GM19043 (cell line): ENCODE data around the gene ANKRD10.
"Not testable (repeated sequence)": the region's sequence is repeated elsewhere in the genome, so short reads cannot be mapped to it uniquely, and the experiment has no call there.

Experiments used
- ATAC-seq: cut with Tn5 transposase; IDR thresholded peaks from one replicate; pipeline ENCODE4 v1.9.1; 2021; ENCODE audit warnings: low read depth; ENCODE audit not compliant: unreplicated experiment

ANKRD10 gene

DNA sequence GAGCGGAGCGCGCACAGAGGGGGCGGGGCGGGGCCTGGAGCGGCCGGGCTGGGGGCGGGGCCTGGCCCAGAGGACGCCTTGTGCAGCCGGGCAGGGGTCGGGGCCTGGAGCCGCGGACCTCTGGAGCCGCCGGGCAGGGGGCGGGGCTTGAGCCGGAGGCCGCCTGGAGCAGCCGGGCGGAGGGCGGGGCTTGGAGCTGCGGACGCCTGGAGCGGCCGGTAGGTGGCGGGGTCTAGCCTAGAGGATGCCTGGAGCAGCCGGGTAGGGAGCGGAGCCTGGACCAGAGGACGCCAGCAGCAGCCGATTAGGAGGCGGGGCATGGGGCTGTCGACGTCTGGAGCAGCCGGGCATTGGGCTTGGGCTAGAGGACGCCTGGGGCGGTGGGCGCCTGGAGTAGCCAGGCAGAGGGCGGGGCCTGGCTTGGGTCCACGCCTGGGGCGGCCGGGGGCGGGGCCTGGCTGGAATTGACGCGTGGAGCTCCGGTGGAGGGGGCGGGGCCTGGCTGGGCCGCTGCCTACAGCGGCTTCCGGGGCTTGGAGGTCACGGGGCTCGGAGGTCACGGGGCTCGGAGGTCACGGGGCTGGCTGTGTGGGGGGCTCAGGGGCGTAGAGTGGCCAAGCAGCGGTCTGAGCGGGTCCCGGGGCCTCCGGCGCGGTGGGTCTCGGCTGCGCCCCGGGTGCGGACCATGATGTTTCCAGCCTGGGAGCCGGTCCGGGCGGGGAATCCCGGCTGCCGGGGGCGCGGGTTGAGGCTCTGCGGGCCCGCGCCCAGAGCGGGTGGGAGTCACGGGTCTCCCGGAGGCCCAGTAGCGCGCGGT is at the start of gene ANKRD10:
Gene ANKRD10, minus strand, starts transcription at position 13 of the 817 bp plus-strand sequence. CDS start 135 bp downstream, outside the sequence.
- peak; percentile 70 for ATAC-seq

DNA sequence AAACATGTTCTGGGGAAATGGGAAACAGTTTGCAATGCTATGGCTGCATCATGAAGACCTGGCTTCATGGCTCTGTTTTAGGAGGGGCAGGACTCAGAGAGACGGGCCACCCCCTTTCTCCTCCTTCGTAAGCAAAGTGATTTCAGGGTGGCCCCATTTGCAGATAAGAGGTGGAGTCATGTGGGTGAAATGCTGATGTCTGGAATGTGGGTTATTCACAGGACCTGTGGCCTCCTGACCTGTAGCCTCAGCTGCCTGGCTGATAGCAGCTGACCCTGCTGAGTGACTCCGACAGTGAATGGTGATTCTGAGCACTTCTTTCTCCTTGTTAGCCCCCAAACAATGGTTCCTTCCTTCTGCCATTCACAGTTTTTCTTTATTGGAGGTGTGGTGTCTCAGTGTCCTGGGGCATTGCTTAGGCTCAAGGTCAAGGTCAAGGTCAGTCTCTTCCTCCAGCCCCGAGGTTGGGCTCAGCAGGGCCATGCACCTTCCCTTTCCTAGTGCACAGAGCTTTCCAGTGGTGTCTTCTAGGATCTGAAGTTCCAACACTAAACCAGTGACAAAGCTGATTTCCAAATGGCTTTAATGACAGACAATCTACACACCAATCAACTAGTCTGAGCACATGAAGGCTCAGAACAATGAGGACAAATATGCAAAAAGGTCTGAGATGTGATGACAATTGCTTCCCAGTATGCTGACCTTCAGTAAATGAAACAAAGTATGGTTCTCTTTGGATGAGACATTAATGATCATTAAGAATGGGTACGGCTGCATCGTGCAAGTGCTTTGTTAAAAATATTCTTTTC is 49.6 kb upstream of the ANKRD10 start:
- no peak for ATAC-seq

DNA sequence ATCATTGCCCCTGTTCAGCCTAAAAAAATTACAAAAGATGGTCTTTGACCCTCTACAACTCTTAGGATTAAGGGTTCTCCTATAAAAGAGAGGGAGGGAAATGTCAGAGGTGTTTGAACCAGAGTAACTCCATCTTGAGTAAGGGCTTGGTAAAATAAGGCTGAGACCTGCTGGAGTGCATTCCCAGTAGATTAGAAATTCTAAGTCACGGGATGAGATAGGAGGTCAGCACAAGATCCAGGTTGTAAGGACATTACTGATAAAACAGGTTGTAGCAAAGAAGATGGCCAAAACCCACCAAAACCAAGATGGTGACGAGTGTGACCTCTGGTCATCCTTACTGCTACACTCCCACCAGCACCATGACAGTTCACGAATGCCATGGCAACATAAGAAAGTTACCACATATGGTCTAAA is 48.7 kb upstream of the ANKRD10 start:
- no peak for ATAC-seq

DNA sequence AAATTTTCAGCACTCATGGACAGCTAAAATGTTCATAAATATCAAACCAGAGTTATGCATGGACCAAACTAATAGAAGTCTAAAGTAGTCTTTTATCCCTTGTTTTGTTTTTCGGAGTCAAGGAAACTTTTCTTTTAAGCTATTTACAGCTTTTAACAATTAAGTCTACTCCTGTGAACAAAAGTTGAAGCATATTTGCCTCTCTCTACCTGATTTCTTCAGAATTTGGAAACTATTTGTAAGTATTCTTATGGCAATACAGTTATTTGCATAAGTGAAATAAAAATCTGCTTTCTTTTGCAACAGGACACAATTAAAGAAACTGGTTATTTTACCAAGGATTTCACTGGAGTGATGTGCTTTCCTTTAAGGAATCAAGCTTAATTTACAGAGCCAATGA is 47.1 kb upstream of the ANKRD10 start:
- ATAC-seq = no peak

DNA sequence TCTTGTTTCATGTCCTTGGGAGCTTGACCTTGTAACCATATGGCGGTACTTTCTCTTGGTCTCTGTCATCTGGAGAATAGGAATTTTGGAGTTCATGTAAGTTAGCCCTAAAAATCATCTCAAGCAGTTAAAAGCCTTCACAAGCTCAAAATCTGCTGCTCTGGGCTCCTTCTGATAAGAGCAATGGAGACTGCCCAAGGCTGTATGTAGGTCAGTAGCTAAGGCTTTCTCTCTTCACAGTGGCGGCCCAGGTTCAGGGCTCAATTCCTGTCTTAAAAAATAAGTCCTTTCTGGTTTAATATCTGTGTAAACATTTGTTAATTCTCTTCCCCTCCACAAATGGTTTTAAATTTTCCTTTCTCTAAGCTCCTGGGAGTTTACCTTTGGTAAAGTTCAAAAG is 45.3 kb upstream of the ANKRD10 start:
- ATAC-seq = no peak

DNA sequence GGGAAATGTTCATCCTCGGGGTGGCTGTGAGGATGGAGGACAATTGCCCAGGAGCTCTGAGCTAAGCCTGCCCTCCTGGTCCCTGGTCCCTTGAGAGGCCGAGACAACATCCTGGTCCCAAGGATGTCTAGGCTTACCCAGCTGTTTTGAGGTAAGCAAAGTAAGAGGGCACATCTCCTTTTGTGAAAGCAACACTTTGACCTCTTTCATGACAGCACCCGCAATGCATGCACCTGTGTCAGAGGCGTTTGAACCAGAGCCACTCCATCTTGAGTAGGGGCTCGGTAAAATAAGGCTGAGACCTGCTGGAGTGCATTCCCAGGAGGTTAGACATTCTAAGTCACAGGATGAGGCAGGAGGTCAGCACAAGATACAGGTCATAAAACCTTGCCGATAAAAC is 43.1 kb upstream of the ANKRD10 start:
- no peak for ATAC-seq

DNA sequence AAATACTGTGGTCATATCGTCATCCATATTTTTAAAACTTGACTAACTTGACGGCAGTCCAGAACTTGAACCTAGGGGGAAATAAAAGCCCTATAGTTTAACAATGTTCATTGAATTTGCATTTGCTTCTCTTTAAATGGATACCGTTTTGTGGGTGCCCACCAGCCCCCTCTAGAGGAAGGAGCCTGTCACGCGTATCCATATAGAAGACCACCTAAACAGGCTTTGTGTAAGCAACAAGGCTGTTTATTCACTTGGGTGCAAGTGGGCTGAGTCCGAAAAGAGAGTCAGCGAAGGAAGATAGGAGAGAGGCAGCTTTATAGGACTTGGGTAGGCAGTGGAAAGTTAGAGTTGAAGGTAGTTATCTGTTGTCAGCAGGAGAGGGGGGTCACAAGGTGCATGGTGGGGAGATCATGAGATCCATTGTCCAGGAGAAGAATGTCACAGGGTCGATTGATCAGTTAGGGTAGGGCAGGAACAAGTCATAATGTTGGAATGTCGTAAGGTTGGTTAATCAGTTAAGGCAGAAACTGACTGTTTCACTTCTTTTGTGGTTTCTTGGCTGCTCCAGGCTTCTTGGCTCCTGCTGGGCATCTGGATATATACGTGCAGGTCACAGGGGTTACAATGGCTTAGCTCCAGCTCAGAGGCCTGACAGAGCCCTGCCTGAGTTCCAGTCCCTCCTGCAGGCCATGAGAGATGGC is 42.5 kb upstream of the ANKRD10 start:
- no peak for ATAC-seq

DNA sequence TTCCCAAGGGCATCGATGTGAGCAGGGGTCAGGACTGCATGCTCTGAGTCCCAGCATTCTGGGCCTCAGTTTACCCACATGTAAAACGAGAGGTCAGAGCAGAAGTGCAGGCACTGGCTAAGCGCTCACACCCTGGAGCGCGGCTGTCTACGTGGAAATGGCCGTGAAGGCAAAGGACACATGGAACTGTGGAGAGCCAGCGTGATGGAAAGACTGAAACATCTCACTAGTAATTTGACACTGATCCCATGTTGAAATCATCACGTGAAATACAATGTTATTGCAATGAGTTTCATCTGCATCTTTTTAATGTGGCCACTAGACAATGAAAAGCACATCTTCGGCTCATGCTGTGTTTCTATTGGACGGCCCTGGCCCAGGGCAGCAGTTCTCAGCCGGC is 41.3 kb upstream of the ANKRD10 start:
- not testable (repeated sequence) for ATAC-seq

DNA sequence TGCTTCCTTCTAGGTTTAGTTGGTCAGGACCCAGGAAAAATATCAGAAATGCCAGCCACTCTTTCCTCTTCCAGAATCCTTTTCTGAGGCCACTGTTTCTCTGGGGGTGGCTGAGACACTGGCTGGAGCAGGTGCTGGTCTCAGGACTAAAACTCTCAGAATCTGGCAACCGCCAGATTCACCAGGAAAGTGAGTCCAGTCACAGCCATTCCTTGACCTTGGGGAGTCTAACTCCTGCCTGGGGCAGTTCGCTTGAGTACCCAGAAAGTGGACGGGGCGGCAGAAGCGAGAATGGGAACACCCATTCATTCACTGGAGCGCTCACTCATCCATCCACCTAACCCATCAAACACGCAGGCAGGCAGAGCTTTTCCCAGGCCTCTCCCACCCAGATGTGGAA is 40.7 kb upstream of the ANKRD10 start:
- ATAC-seq = not testable (repeated sequence)

DNA sequence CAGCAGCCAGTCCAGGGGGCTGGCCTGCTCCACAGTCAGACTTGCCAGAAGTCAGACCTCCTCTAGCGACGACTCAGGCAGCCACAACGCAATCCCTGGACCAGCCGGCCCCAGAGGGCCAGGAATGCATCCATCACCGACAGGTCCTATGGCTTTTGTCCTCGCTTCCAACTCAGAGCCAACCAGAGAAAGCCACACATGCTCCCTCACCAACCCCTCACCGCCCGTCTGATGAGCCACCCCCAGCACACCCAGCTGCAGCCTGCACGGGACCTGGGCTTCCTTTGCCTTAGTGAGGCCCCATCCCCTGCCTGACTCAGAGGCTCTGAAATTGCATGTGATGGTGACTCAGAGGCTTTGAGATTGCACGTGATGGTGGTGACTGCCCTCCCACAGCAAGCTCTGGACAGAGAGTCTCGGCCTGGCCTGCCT is 40.2 kb upstream of the ANKRD10 start:
- ATAC-seq = peak; percentile 50

DNA sequence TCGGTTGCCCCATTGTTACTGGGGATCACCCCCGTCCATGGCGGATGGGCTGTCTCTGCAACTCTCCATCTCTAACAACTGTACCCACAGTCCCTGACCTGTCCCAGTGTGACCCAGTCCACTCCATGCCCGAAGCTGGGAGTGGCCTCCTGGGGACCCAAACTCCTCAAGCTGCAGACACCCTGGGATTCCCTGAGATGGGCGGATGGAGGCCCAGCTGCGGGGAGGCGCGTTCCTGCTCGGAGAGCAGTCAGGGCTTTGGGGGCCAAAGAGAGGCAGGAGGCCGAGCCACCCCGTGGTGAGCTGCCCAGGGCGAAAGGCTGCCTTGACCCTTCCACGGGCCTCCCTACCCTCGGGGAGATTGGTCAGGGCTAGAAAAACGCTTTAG is 39.7 kb upstream of the ANKRD10 start:
- not testable (repeated sequence) for ATAC-seq

DNA sequence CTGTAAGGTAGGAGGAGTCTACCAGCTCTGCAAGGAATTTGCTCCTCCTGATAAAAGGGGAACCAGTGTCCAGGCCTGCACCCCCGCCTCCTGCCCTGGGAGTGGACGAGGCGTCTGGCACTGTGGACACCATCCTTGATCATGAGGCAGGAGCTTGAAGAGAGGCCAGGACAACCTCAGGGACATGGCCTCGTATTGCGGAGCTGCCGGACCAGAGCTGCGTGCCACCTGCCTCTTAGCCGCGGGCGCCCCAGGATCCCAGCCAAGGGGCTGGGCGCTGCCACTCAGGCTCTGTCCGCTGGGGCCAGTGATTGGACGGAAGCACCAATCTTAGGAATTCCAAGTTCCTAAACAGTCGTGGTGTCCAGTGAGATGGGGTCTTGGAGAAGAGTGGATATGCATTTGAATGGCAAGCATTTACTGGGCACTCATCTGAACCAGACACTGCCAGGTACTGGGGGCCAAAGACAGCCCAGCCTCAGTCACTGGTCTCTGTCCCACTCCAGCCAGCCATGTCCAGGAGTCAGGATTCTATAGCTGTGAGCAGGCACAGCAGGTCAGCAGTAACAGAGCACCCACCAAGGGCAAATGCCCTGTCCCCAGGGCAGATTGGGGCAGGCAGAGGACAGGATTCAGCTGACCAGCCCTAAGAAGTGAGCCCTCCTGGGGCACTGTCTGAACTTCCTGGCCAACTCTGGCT is 39.1 kb upstream of the ANKRD10 start:
- ATAC-seq = no peak

DNA sequence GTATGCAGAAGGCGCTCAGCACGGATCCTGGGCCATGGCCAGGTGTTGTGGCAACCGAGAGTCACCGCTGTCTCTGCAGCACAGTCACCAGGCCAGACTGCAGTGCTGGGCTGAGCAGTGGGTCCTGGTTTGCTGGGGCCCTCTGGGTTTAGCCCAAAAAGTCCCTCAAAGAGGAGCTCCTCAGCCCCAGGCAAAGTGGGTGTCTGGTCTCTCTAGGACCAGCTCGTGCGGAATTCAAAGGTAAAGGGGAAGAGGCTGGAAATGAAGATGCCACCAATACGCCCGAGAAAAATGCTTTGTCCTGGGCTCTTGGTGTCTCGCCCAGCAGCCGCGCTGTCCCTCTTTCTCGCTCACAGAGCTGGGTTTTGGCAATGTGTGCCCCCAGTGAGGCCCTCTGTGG is 38.5 kb upstream of the ANKRD10 start:
- ATAC-seq = no peak

DNA sequence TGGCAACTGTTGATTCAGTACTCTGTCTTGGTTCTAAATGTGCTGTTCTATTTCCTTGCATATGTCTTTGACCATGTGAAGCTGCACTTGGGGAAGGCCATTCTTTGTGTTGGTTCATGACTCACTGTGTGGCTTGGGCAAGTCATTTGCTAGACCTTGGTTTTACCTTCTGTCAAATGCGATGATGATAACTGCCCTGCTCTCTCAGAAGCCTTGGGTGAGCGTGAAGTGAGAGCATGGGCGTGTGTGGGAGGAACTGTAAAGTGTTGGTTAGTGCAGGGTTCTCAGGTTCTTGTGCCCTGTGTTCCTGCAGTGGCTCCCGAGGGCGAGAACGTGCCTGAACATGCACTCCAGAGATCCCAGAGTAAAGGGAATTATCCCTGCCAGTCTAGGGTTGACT is 37.3 kb upstream of the ANKRD10 start:
- not testable (repeated sequence) for ATAC-seq

DNA sequence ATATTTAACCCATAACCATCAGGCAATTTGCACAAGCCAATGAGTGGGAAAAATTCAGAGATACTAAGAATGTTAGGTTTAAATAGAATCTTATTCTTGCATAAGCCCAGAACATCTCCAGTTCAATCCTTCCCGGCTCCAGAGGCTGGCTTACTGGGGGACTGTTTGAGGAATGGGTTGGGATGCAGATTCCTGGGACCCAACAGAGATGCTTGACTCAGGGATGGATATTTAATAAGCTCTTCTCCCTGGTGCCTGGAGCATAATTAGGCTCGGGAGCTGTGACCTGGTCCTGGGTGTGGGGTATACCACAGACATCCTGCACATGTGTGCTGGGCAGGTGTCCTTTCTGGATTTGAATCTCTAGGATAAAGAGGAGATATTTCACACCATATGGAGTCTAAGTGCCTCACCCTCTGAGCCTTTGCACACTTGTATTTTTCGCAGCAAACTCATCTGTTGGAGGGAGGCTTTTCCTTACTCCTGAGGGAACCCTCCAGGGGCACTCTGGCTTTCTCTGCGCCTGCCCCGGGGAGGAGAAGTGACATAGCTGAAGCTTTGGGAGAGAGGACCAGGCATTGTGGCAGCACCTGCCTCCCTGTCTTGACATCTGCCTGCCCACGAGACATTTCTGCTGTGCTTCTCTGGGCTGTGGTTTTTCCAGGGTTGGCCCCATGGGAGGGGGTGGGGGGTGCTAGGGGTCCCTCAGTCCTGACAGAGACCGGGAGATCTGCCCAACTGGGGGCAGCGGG is 36.1 kb upstream of the ANKRD10 start:
- ATAC-seq = no peak

DNA sequence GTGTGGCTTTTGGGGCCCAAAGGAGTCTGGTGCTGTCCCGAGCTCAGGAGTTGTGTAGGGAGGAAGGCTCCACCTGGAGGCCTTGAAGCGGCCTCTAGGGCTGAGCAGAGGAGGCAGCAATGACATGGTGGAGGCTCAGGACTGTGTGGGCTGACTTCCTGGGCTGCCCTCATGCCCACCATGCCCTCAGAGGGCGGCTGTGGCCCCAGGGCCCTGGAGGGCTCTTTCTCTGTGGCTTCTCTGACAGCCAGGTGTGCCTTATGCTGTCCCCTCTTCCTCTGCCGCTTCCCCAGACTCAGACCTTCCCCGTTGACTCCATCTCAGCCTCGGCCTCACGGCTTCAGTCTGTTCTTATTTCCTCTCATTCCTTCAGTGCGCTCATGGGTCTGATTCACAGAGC is 35.5 kb upstream of the ANKRD10 start:
- no peak for ATAC-seq

DNA sequence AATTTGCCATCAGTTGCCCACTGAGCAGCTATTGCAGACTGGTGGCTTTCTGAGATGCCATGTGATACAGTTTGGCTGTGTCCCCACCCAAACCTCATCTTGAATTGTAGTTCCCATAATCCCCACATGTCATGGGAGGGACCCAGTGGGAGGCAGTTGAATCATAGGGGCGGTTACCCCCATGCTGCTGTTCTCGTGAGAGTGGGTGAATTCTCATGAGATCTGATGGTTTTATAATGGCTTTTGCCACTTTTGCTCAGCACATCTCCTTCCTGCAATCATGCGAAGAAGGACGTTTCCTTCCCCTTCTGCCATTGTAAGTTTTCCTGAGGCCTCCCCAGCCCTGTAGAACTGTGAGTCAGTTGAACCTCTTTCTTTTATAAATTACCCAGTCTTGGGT is 34.8 kb upstream of the ANKRD10 start:
- no peak for ATAC-seq

DNA sequence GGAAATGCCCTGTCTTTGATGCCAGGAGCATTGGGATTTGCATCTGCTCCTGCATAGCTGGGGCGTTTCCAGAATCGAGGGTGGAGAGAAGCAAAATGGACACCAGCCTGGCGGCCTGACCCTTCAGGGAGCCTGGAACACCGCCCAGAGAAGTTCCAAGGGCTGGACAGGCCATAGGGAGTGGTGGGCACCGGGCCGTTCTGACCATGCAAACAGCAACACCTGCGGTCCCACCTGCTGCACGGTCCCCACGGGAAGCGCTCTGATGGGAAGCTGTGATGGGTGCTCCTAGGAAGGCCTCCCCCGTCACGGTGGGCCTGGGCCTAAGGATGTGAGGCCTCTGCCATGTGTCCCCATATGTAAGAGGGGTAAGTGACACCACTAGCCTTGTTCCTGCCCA is 34.2 kb upstream of the ANKRD10 start:
- ATAC-seq = no peak

DNA sequence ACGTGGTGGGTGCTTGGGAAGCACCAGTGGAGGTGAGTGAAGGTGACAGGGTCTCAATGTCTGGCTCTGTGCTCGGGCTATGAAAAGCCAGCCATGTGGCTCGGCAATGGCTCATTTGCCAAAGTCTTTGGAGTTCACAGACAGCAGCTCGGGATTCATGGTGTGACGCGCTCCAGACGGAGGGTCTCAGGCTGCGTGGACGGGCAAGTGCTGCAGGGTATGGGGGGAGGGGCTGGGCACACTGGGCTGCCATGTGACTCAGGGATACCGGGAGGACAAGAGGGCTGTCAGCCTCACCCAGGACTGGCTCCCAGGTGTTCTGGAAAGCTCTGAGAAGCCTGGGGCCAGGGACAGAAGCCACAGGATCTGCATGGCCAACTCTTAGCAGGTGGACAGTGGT is 32.5 kb upstream of the ANKRD10 start:
- not testable (repeated sequence) for ATAC-seq
